GM12891 (cell line): ENCODE measurements around the gene TNFAIP8.

Experiments used
- DNase-seq: peaks from one replicate; pipeline ENCODE4 v3.0.0; 2011; ENCODE audit warnings: low spot score; ENCODE audit not compliant: insufficient read length
- FAIRE-seq: peaks from 2 replicates; lab custom pipeline; 2011; peaks lifted over from hg19 to GRCh38; lab: Jason Lieb, UNC
- PAX5 ChIP-seq: IDR thresholded peaks from 2 replicates; pipeline ENCODE4 v1.6.1; 2011; ENCODE audit warnings: low read length, moderate library complexity, mild to moderate bottlenecking; ENCODE audit not compliant: insufficient read depth, severe bottlenecking
- POLR2A ChIP-seq: IDR thresholded peaks from 2 replicates; pipeline ENCODE4 v1.6.1; 2011; ENCODE audit warnings: low read depth, low read length, control low read depth
- POLR2AphosphoS5 ChIP-seq: IDR thresholded peaks from 2 replicates; pipeline ENCODE4 v1.6.1; 2011; ENCODE audit warnings: low read depth, low read length, control low read depth
- POU2F2 ChIP-seq: IDR thresholded peaks from 2 replicates; pipeline ENCODE4 v1.6.1; 2011; ENCODE audit warnings: low read depth, mild to moderate bottlenecking, control low read depth, low read length, moderate library complexity
- SPI1 ChIP-seq: IDR thresholded peaks from 2 replicates; pipeline ENCODE4 v1.6.1; 2011; ENCODE audit warnings: low read depth, low read length, control low read depth
- TAF1 ChIP-seq: IDR thresholded peaks from 2 replicates; pipeline ENCODE4 v1.6.1; 2011; ENCODE audit warnings: low read depth, low read length, control low read depth

TNFAIP8 gene

GRCh38 chr5:119363271-119363670 is 7.5 kb downstream of the TNFAIP8 start:
- no peak for DNase-seq
- FAIRE-seq: no peak
- no peak for TF ChIP-seq PAX5
- no peak for TF ChIP-seq TAF1
- TF ChIP-seq POU2F2: no peak
- TF ChIP-seq SPI1: no peak
- TF ChIP-seq POLR2AphosphoS5: no peak
- no peak for TF ChIP-seq POLR2A

GRCh38 chr5:119363936-119364335 is 8.1 kb downstream of the TNFAIP8 start:
- DNase-seq (no peak), FAIRE-seq (no peak)
- no peak for TF ChIP-seq PAX5
- TF ChIP-seq SPI1: peak; percentile 71

- no peak for DNase-seq
- no peak for FAIRE-seq
- TF ChIP-seq POU2F2 (no peak), SPI1 (no peak), POLR2A (no peak), POLR2AphosphoS5 (no peak), TAF1 (no peak), PAX5 (no peak)
Measured at GRCh38 chr5:119365847-119366539, 10.2 kb downstream of the TNFAIP8 start.

- DNase-seq (no peak), FAIRE-seq (no peak)
- TF ChIP-seq PAX5: no peak
- no peak for TF ChIP-seq POLR2AphosphoS5
- no peak for TF ChIP-seq TAF1
- no peak for TF ChIP-seq POLR2A
- no peak for TF ChIP-seq SPI1
- TF ChIP-seq POU2F2: peak; percentile 63; the same call in 1 of the 2 replicates
Measured at GRCh38 chr5:119366540-119366881, 10.7 kb downstream of the TNFAIP8 start.

GRCh38 chr5:119367502-119368237 is 11.9 kb downstream of the TNFAIP8 start:
- DNase-seq (no peak), FAIRE-seq (peak; percentile 62)
- TF ChIP-seq POU2F2 (no peak), POLR2A (no peak), SPI1 (peak; percentile 59; the same call in 1 of the 2 replicates), POLR2AphosphoS5 (no peak; the same call in 1 of the 2 replicates), PAX5 (no peak)

GRCh38 chr5:119368238-119368630 is 12.4 kb downstream of the TNFAIP8 start:
- FAIRE-seq: peak; percentile 16
- TF ChIP-seq POLR2AphosphoS5 (no peak), PAX5 (peak; percentile 43)
- no peak for DNase-seq

- no peak for DNase-seq
- no peak for FAIRE-seq
- no peak for TF ChIP-seq POU2F2
Measured at GRCh38 chr5:119370486-119370885, 14.7 kb downstream of the TNFAIP8 start.

GRCh38 chr5:119371146-119371545 is 15.3 kb downstream of the TNFAIP8 start:
- TF ChIP-seq PAX5 (no peak), SPI1 (no peak), POLR2A (no peak), TAF1 (no peak), POLR2AphosphoS5 (no peak), POU2F2 (no peak)
- no peak for DNase-seq

GRCh38 chr5:119373449-119373858 is 17.6 kb downstream of the TNFAIP8 start:
- DNase-seq (no peak), FAIRE-seq (peak; percentile 69)
- TF ChIP-seq PAX5: no peak
- no peak for TF ChIP-seq TAF1
- TF ChIP-seq POLR2AphosphoS5: no peak
- TF ChIP-seq POU2F2: no peak
- no peak for TF ChIP-seq POLR2A
- no peak for TF ChIP-seq SPI1

More at GRCh38 chr5:119371146-119371545, 15.3 kb downstream of the TNFAIP8 start:
- FAIRE-seq: no peak

- FAIRE-seq: no peak
- no peak for DNase-seq
- TF ChIP-seq POU2F2: no peak
- TF ChIP-seq PAX5: no peak
- no peak for TF ChIP-seq TAF1
- no peak for TF ChIP-seq SPI1
- TF ChIP-seq POLR2AphosphoS5: no peak
- TF ChIP-seq POLR2A: no peak
Measured at GRCh38 chr5:119374901-119375300, 19.1 kb downstream of the TNFAIP8 start.
